ENCODE data around the gene ZNF23.

The ZNF23 gene

DNA sequence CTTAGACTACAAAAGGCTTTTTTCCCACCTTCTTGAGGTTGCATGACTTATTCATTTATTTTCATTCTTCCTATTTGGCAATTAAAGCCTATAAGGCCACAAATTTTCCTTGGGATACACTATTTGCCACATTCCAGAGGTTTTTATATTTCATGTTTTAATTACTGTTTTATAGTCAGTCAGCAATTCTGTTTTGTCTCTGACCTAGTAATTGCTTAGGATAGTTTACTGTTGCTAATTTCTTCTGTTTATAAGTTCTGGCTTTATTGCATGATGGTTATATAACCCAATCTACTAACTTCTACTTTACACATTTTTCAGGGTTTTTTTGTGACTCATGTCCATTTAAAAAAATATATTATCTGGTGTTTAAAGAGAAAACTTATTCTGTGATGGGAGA lies 2.5 kb downstream of the ZNF23 start:
- no peak overlapping the region for H3K4me3 ChIP-seq (replicated peaks; ENCODE audit: insufficient read depth, low read length)
- no peaks in the 10 kb centered on the region for H3K27me3 ChIP-seq (ENCODE audit: insufficient read depth, poor library complexity, severe bottlenecking)
- no peak overlapping the region for H3K27ac ChIP-seq (replicated peaks)
- no peak for TF ChIP-seq GABPA (IDR thresholded peaks at IDR 0.05; ENCODE audit: low read depth)
- TF ChIP-seq, protein P1, sequence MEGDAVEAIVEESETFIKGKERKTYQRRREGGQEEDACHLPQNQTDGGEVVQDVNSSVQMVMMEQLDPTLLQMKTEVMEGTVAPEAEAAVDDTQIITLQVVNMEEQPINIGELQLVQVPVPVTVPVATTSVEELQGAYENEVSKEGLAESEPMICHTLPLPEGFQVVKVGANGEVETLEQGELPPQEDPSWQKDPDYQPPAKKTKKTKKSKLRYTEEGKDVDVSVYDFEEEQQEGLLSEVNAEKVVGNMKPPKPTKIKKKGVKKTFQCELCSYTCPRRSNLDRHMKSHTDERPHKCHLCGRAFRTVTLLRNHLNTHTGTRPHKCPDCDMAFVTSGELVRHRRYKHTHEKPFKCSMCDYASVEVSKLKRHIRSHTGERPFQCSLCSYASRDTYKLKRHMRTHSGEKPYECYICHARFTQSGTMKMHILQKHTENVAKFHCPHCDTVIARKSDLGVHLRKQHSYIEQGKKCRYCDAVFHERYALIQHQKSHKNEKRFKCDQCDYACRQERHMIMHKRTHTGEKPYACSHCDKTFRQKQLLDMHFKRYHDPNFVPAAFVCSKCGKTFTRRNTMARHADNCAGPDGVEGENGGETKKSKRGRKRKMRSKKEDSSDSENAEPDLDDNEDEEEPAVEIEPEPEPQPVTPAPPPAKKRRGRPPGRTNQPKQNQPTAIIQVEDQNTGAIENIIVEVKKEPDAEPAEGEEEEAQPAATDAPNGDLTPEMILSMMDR (IDR thresholded peaks at IDR 0.05; ENCODE audit: insufficient read depth, low read length) = no peak
- no peak for DNase-seq (ENCODE audit: low read depth in 1 of 2, low spot score in 1 of 2)

DNA sequence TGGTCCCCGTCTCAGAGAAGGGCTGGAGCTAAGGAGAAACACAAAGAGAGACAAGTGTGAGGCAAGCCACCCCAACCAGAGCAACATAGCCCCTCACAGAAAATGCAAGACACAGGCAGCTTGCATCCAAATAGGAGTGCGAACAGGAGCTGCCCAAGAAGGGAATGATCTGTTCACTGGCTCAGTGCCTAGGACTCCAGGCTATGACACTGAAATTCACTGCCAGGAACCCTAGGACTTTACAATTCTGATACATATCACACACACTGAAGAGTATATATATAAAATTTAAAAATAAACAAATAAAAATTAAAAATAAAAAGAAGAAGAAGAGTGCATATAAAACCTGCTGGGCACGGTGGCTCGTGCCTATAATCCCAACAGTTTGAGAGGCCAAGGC lies 5.2 kb downstream of the ZNF23 start:
- H3K27me3 ChIP-seq (ENCODE audit: insufficient read depth, poor library complexity, severe bottlenecking) = no peaks in the 10 kb centered on the region
- no peak for DNase-seq (ENCODE audit: low read depth in 1 of 2, low spot score in 1 of 2)
- no peak overlapping the region for H3K27ac ChIP-seq (replicated peaks)
- H3K4me3 ChIP-seq (replicated peaks; ENCODE audit: insufficient read depth, low read length) = no peak overlapping the region
- TF ChIP-seq SPI1 (IDR thresholded peaks at IDR 0.05; ENCODE audit: borderline replicate concordance, low read depth) (no peak), POLR2AphosphoS5 (IDR thresholded peaks at IDR 0.05; ENCODE audit: low read depth) (no peak), GABPA (IDR thresholded peaks at IDR 0.05; ENCODE audit: low read depth) (no peak)
- TF ChIP-seq, protein P2, sequence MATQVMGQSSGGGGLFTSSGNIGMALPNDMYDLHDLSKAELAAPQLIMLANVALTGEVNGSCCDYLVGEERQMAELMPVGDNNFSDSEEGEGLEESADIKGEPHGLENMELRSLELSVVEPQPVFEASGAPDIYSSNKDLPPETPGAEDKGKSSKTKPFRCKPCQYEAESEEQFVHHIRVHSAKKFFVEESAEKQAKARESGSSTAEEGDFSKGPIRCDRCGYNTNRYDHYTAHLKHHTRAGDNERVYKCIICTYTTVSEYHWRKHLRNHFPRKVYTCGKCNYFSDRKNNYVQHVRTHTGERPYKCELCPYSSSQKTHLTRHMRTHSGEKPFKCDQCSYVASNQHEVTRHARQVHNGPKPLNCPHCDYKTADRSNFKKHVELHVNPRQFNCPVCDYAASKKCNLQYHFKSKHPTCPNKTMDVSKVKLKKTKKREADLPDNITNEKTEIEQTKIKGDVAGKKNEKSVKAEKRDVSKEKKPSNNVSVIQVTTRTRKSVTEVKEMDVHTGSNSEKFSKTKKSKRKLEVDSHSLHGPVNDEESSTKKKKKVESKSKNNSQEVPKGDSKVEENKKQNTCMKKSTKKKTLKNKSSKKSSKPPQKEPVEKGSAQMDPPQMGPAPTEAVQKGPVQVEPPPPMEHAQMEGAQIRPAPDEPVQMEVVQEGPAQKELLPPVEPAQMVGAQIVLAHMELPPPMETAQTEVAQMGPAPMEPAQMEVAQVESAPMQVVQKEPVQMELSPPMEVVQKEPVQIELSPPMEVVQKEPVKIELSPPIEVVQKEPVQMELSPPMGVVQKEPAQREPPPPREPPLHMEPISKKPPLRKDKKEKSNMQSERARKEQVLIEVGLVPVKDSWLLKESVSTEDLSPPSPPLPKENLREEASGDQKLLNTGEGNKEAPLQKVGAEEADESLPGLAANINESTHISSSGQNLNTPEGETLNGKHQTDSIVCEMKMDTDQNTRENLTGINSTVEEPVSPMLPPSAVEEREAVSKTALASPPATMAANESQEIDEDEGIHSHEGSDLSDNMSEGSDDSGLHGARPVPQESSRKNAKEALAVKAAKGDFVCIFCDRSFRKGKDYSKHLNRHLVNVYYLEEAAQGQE (IDR thresholded peaks at IDR 0.05; ENCODE audit: insufficient replicate concordance, low read depth) = no peak
- TF ChIP-seq, protein P1 (IDR thresholded peaks at IDR 0.05; ENCODE audit: insufficient read depth, low read length) = no peak

DNA sequence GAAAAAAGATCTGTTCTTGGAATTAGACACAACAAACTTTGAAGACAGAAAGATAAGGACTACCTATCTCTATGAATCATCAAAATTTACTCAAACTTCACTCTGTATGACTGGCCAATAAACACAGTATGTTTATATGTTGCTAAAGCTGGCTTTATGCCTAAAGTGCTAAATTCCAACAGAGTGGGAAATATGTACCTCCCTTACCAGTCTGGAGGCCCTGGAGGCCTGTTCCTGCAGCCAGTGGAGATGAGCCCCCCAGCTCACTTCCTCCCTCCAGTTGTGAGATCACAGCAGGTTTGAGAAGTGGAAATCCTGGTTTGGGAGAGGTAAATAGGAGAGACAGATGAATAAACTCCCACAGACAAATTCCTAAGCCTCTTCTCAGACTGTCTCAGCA lies 9.0 kb downstream of the ZNF23 start:
- H3K27me3 ChIP-seq (ENCODE audit: insufficient read depth, poor library complexity, severe bottlenecking) = no peaks in the 10 kb centered on the region
- no peak for DNase-seq (ENCODE audit: low read depth in 1 of 2, low spot score in 1 of 2)
- no peak overlapping the region for H3K27ac ChIP-seq (replicated peaks)
- no peak for TF ChIP-seq SPI1 (IDR thresholded peaks at IDR 0.05; ENCODE audit: borderline replicate concordance, low read depth)
- no peak for TF ChIP-seq POLR2AphosphoS5 (IDR thresholded peaks at IDR 0.05; ENCODE audit: low read depth)
- TF ChIP-seq, protein P1 (IDR thresholded peaks at IDR 0.05; ENCODE audit: insufficient read depth, low read length) = no peak
- TF ChIP-seq, protein P2 (IDR thresholded peaks at IDR 0.05; ENCODE audit: insufficient replicate concordance, low read depth) = no peak
- TF ChIP-seq GABPA (IDR thresholded peaks at IDR 0.05; ENCODE audit: low read depth) = no peak
- no peak overlapping the region for H3K4me3 ChIP-seq (replicated peaks; ENCODE audit: insufficient read depth, low read length)

DNA sequence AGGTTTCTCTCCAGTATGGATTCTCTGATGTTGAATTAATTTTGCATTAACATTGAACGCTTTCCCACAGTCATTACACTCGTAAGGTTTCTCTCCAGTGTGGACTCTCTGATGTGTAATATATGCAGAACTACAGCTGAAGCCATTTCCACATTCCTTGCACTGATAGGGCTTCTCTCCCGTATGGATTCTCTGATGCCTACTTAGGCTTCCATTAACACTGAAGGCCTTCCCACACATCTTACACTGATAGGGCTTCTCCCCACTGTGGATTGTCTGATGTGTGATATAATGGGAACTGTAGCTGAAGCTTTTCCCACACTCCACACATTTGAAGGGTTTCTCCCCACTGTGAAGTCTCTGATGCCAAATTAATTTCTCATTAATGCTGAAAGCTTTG lies 13.0 kb downstream of the ZNF23 start:
- TF ChIP-seq, protein P1 (IDR thresholded peaks at IDR 0.05; ENCODE audit: insufficient read depth, low read length) = no peak
- TF ChIP-seq GABPA (IDR thresholded peaks at IDR 0.05; ENCODE audit: low read depth) = no peak
- TF ChIP-seq SPI1 (IDR thresholded peaks at IDR 0.05; ENCODE audit: borderline replicate concordance, low read depth) = no peak
- TF ChIP-seq, protein P2 (IDR thresholded peaks at IDR 0.05; ENCODE audit: insufficient replicate concordance, low read depth) = no peak
- no peak for TF ChIP-seq POLR2AphosphoS5 (IDR thresholded peaks at IDR 0.05; ENCODE audit: low read depth)
- H3K27ac ChIP-seq (replicated peaks) = no peak overlapping the region
- H3K4me3 ChIP-seq (replicated peaks; ENCODE audit: insufficient read depth, low read length) = no peak overlapping the region
- H3K27me3 ChIP-seq (ENCODE audit: insufficient read depth, poor library complexity, severe bottlenecking) = no peaks in the 10 kb centered on the region
- DNase-seq (ENCODE audit: low read depth in 1 of 2, low spot score in 1 of 2) = no peak

Measured in HL-60 (cell line).